NB4 (cell line): Measurements from ENCODE around the gene CHN1.

Experiments used
- CTCF ChIP-seq: IDR thresholded peaks from one replicate; pipeline ENCODE4 v1.5.1; 2012; ENCODE audit warnings: low read depth, low read length
- MAX ChIP-seq: IDR thresholded peaks from 2 replicates; pipeline ENCODE4 v1.6.1; 2011; ENCODE audit warnings: low read depth, low read length
- MYC ChIP-seq: IDR thresholded peaks from 2 replicates; pipeline ENCODE4 v1.6.1; 2011; ENCODE audit warnings: low read depth, low read length
- POLR2A ChIP-seq: IDR thresholded peaks from 2 replicates; pipeline ENCODE4 v1.6.1; 2011; ENCODE audit warnings: mild to moderate bottlenecking; ENCODE audit not compliant: insufficient read length; ENCODE audit errors: extremely low read depth

- TF ChIP-seq CTCF, result no peak
- TF ChIP-seq MYC, result no peak
- TF ChIP-seq POLR2A, result no peak
- no peak for TF ChIP-seq MAX
These were observed 40.8 kb downstream of the CHN1 start for GRCh38 chr2:174964404-174964803.
